A549 (cell line): ENCODE results near the gene KCND3.

Experiments used
- FOXS1 ChIP-seq: fragments of 250-450 bp; sonication (Bioruptor Pico); IDR thresholded peaks from 2 replicates; pipeline ENCODE4 v1.5.0; 2020; ENCODE audit warnings: mild to moderate bottlenecking, moderate library complexity
- HDAC2 ChIP-seq: fragments of 200-600 bp; sonication (generic); IDR thresholded peaks from 2 replicates; pipeline ENCODE4 v1.6.1; 2016
- JUNB ChIP-seq: fragments of >200 bp; sonication (Bioruptor Twin); formaldehyde crosslinking; IDR thresholded peaks from 2 replicates; pipeline ENCODE4 v1.6.1; 2016
- SREBF2 ChIP-seq: fragments of 450-650 bp; IDR thresholded peaks from 2 replicates; pipeline ENCODE4 v1.6.1; 2014; ENCODE audit warnings: mild to moderate bottlenecking, moderate library complexity
- TF ChIP-seq, protein P1 (sequence below): fragments of >200 bp; sonication (Bioruptor Twin); formaldehyde crosslinking; IDR thresholded peaks from 3 replicates; pipeline ENCODE4 v1.5.1; 2016
- TF ChIP-seq, protein P2 (sequence below): IDR thresholded peaks from 2 replicates; pipeline ENCODE4 v1.6.1; 2012

DNA sequence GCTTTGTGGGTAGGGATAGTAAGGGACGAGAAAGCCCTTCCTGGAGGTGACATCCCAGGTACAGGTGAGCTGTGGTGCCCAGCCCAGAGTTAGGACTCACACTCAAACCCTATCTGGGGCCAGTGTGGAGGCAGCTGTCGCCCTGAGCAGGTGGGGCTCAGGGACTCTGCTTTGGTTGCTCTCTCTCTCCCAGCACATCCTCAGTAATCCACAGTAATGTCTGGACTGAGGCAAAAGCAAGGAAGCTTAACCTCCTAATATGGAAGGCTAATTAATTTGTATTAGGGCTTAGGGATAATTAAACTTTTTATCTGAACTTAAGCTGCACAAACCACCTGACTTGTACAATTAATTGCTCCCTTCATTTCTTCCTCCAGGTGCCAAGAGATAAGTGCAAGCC is 195.5 kb downstream of the KCND3 start:
- TF ChIP-seq, protein P1, sequence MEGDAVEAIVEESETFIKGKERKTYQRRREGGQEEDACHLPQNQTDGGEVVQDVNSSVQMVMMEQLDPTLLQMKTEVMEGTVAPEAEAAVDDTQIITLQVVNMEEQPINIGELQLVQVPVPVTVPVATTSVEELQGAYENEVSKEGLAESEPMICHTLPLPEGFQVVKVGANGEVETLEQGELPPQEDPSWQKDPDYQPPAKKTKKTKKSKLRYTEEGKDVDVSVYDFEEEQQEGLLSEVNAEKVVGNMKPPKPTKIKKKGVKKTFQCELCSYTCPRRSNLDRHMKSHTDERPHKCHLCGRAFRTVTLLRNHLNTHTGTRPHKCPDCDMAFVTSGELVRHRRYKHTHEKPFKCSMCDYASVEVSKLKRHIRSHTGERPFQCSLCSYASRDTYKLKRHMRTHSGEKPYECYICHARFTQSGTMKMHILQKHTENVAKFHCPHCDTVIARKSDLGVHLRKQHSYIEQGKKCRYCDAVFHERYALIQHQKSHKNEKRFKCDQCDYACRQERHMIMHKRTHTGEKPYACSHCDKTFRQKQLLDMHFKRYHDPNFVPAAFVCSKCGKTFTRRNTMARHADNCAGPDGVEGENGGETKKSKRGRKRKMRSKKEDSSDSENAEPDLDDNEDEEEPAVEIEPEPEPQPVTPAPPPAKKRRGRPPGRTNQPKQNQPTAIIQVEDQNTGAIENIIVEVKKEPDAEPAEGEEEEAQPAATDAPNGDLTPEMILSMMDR: no peak
- TF ChIP-seq, protein P2, sequence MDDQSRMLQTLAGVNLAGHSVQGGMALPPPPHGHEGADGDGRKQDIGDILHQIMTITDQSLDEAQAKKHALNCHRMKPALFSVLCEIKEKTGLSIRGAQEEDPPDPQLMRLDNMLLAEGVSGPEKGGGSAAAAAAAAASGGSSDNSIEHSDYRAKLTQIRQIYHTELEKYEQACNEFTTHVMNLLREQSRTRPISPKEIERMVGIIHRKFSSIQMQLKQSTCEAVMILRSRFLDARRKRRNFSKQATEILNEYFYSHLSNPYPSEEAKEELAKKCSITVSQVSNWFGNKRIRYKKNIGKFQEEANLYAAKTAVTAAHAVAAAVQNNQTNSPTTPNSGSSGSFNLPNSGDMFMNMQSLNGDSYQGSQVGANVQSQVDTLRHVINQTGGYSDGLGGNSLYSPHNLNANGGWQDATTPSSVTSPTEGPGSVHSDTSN: no peak
- TF ChIP-seq SREBF2: no peak
- TF ChIP-seq FOXS1 (CRISPR knock-in tag): no peak
- no peak for TF ChIP-seq JUNB
- no peak for TF ChIP-seq HDAC2
